ENCODE data around the gene CRK. TPM values are rescaled to one million over a fixed set of nuclear protein-coding genes. Genes with fewer than 3 reads are reported as not detected.
"Not testable (repeated sequence)": the region's sequence is repeated elsewhere in the genome, so short reads cannot be mapped to it uniquely, and the experiment has no call there.

CRK gene
- total RNA-seq, 1 donor from 2014 or later = 82.2 TPM

GRCh38 chr17:1423456-1424135, 32.4 kb downstream of the CRK start:
- no peak for DNase-seq (ENCODE audit: low spot score)

DNA sequence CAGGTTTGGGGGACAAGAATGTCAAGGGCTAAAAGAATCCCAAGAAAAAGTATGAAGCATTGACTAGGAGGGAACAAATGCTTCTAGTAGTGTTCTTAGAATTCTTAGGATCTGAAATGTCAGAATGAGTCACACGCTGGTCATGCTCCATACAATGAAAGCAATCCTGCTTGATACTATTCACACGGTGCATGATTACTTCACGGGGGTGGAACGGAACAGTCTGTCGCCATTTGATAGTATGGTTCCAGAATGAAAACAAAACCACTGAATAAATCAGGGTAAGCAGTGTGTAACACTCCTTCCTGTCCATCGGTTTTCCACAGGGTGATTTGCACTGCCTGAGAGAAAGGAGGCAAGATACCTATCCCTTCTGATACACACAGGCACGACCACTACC, 33.1 kb downstream of the CRK start:
- no peak for DNase-seq (ENCODE audit: low spot score)

- no peak for DNase-seq (ENCODE audit: low spot score)
These were observed 34.6 kb downstream of the CRK start for GRCh38 chr17:1421470-1421869.

DNA sequence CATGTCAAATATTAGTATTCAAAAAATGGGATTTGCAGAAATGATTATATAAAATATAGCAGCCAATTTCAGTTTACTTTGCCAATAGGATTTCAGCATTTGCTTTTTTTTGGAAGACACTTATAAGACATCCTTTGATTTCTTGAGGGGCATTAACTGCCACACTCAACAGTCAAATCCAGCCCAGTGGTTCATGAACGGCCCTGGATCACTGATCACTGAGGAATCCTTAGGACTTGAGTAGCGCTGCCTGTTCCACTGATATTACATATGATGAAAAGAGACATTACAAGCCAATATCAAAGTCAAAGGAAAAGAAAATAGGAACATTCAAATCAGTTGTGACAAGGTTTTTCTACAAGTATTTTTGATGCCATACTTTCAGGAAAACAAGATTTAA, 35.1 kb downstream of the CRK start:
- DNase-seq (ENCODE audit: low spot score) = no peak

DNA sequence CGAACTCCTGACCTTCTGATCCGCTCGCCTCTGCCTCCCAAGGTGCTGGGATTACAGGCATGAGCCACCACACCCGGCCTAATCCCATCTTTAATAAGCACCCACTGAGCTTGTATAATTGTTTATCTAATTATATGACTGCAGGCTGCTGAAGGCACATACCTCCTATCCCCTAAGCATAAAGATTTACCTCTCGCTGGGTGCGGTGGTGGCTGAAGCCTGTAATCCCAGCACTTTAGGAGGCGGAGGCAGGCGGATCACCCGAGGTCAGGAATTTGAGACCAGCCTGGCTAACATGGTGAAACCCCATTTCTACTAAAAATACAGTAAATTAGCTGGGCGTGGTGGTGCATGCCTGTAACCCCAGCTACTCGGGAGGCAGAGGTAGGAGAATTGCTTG, 35.9 kb downstream of the CRK start:
- DNase-seq (ENCODE audit: low spot score) = no peak

GRCh38 chr17:1418476-1418875, 37.6 kb downstream of the CRK start:
- not testable (repeated sequence) for DNase-seq (ENCODE audit: low spot score)

DNA sequence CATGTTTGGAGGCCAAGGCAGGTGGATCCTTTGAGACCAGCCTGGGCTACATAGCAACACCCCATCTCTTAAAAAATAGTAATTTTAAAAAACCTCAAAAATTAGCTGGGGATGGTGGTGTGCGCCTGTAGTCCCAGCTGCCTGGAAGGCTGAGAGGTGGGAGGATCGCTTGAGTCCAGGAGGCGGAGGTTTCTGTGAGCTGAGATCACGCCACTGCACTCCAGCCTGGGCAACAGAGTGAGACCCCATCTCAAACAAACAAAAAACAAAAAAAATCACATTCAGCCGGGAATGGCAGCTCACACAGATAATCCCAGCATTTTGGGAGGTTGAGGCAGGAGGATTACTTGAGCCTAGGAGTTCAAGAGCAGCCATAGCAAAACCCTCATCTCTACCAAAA, 39.6 kb downstream of the CRK start:
- DNase-seq (ENCODE audit: low spot score) = no peak

DNA sequence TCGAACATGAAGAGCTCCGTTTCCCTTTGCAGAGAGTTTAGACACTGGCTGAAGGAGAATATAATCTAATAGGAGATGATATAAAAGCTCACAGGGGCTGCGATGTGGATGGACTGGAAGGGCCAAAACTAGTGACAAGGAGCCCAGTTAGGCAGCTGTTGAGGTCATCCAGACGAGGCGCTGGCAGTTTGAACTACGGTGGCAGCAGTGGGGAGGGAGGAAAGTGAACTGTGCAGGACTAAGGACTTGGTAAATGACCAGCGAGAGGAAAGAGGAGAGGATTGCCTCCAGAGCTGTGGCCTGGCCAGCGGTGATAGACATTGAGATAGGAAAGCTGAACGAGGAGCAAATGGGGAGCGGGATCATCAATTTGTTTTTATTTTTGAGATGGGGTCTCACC, 41.4 kb downstream of the CRK start:
- no peak for DNase-seq (ENCODE audit: low spot score)

DNA sequence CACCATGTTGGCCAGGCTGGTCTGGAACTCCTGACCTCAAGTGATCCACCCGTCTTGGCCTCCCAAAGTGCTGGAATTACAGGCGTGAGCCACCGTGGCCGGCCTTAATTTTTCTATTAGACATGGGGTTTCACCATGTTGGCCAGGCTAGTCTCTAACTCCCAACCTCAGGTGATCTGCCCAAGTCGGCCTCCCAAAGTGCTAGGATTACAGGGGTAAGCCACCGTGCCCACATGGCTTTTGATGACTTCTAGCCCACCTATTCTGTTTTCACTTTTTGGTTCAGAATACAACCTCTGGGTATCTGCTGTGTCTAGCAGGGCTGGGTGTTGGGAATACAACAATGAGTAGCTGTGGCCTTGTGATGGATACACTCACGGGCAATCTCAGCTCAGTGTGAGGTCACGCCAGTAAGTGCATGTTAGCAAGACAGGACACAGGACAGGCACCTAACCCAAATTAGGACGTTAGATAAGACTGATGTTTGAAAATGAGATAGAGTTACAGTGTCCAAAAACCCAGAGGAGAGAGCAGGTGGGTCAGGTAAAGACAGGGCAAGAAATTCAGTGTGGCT, 41.9 kb downstream of the CRK start:
- no peak for DNase-seq (ENCODE audit: low spot score)

- DNase-seq (ENCODE audit: low spot score) = peak; percentile 92
These were observed 42.7 kb downstream of the CRK start for GRCh38 chr17:1413281-1413791.

DNA sequence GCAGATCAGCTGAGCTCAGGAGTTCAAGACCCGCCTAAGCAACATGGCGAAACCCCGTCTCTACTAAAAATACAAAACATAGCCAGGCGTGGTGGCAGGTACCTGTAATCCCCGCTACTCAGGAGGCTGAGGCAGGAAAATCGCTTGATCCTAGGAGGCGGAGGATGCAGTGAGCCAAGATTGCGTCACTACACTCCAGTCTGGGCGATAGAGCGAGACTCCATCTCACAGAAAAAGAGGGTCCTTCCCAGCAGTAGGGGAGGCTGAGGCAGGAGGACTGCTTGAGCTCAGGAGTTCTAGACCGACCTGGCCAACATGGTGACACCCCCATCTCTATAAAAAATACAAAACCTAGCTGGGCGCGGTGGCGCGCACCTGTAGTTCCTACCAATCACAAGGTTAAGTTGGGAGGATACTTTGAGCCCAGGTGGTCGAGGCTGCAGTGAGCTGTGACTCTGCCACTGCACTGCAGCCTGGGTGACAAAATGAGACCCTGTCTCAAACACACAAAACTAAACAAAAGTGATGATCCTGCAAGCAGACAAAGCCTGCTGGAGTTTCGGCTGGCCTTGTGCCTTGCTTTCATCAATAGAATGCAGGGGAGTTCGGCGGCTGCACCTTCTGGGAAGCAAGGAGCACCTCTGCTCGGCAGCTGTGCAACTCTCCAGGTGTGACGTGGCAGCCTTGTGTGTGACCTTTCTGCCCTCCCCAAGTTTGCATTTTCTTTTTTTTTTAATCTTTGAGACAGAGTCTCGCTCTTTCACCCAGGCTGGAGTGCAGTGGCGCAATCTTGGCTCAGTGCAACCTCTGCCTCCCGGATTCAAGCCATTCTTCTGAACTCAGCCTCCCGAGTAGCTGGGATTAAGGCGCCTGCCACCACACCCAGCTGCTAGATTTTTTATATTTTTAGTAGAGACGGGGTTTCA, 43.6 kb downstream of the CRK start:
- peak; percentile 61 for DNase-seq (ENCODE audit: low spot score)

DNA sequence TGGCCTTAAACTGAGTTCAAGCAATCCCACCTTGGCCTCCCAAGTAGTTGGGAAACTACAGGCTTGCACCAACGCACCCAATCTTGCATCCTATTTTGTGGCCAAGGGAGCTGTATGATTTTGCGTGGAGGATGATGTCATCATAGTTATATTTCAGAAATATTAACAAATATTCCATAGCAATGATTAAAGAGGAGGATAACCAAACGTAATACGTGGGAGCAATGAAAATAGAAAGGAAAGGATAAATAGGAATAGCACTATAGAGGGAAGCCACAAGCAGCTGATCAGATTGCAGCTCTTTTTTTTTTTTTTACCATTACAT, 53.8 kb downstream of the CRK start:
- DNase-seq (ENCODE audit: low spot score) = no peak

DNA sequence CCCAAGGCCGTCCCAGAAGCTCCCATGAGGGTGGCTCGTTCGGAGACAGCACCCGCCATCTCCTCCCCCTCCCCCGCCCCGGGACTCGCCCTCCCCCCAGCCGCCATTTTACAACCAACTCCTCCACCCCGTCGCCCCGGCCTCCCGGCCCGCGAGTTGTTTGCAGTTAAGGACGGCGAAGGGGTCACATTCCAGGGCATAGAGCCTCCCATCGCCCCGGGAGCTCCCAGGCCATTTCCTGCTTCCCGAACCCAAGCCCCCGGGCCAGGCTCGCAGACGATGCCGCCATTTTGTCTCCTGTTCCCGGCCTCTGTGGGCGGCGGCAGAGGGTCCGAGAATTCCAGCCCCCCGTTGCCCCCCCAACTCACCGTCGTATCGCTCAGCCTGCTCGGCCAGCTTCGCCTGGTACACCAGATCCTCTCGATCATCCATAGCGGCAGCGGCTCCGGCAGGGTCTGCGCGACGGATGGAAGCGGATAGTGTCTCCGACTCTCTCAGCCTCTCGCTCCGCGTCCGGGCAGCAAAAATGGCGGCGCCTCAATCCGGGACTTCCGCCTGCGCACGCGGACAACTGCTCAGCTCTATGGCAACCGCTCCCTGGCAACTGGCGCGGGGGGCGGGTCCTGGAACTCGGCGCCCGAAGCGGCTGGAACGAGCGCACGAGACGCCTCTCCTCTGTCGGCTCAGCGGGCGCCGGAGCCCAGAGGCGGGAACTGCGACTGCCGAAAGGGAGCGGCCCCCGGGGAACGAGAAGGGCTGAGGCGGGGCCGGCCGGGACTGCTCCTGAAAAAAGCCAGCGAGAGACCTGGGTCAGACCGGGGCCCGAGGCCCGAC, 56.1 kb downstream of the CRK start, which contains the start of gene YWHAE:
Gene YWHAE, minus strand, starts transcription at position 544 of the 834 bp plus-strand sequence. Its CDS starts 112 bp downstream, at position 432.
- DNase-seq (ENCODE audit: low spot score) = peak; percentile 97

- DNase-seq (ENCODE audit: low spot score) = no peak
These were observed 56.9 kb downstream of the CRK start for GRCh38 chr17:1398931-1399678.

DNA sequence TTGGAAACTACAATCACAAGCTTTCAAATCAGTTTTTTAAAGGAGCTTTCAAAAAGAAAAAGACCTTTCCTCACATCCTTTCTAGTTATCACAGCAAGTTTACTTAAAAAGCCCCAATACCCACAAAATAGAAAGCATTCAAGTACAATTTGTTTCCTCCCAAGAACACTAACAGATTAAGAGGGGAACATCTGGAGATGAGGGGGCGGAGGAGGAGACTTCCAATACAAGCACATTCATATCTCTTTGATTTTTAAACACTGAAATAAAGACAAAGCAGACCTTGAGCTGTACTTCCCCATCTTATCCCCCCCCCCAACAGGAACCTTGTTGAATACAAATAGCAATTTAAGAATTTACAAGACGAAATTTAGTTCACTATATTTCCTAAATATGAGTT, 58.0 kb downstream of the CRK start:
- DNase-seq (ENCODE audit: low spot score) = no peak

GRCh38 chr17:1395876-1396665, 60.0 kb downstream of the CRK start:
- DNase-seq (ENCODE audit: low spot score) = not testable (repeated sequence)

DNA sequence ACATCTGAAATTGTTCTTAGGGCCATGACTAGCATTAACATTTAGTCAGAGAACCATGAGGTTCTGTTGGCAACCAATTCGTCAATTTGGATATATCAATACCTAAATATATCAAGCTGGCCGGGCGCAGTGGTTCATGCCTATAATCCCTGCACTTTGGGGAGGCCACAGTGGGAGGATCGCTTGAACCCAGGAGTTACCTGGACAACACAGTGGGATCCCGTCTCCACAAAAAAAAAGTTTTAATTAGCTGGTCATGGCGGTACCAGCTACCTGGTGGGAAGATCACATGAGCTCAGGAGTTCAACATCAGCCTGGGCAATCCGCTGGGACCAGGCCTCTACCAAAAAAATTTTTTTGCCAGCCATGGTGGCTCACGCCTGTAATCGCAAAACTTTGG, 64.5 kb downstream of the CRK start:
- no peak for DNase-seq (ENCODE audit: low spot score)

- no peak for DNase-seq (ENCODE audit: low spot score)
These were observed 65.3 kb downstream of the CRK start for GRCh38 chr17:1390432-1391367.

Data from mucosa of gallbladder (tissue), 1 donor.